ENCODE data around the gene CDH5.
A peak's percentile ranks its signal among the peaks of the same experiment; 100 is the strongest.

CDH5 gene

DNA sequence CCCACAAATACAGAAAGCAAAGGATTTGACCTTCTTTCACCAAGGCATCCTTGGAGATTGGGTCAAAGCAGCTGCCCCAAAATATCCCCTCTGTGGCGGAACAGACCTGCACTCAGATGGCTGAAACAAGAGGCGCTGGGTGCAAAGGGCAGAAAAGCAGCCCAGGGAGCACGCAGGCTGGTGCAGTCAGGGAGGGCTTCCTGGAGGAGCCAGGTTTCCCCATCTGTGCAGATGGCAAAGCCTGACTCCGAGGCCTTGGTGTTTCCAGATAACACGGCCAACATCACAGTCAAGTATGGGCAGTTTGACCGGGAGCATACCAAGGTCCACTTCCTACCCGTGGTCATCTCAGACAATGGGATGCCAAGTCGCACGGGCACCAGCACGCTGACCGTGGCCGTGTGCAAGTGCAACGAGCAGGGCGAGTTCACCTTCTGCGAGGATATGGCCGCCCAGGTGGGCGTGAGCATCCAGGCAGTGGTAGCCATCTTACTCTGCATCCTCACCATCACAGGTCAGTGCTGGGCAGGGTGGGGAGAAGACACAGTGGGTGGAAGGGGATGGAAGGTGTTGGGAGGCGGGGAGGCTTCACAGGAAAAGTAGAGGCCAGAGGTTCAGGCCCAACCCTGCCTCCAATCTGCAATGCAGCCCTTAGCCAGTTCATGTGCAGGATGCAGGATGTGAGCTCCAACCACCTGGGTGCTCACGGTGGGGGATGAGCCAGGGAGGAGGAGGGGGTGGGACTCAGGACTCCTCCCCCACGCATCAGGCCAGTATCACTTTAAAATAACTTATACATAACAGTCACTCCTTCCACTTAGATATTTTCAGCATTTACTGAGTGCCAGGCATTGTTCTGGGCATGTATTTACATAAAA lies 34.3 kb downstream of the CDH5 start:
- WGBS = 93% methylated on average over 20 of the region's 20 CpGs
- Histone ChIP-seq H3K4me1 (ENCODE audit: insufficient read depth, low read length) (no peaks in the 10 kb centered on the region), H3K9ac (ENCODE audit: low read depth, low read length) (no peak overlapping the region)

DNA sequence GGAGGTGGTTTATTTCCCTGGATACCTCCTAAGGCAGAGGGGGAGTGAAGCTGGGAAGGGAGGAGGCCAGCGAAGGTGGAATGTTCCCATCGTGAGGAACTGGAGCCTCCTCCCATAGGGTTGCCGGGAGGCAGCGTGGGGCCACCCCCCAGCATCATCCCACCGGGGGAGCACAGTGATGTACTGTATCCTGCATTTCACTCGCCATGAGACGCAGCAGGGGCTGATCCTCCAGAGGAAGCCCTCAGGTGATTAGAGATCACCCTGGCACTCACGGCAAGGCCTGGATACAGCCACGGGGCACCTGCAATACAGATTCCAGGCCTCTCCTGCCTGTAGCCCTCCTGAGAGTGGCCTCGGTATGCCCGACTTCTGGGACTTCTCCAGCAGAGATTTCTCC lies 35.1 kb downstream of the CDH5 start:
- H3K9me3 ChIP-seq (ENCODE audit: insufficient read depth, low read depth, low read length) = no peaks in the 10 kb centered on the region
- 65% methylated on average over 10 of the region's 11 CpGs for WGBS
- H3K4me3 ChIP-seq (ENCODE audit: low read length) = no peak overlapping the region
- H3K27me3 ChIP-seq (ENCODE audit: insufficient read depth, low read length) = 0 out of 2 replicates have a peak, but pooled peaks cover 1% of the 10 kb centered on the region
- no peaks in the 10 kb centered on the region for H3K36me3 ChIP-seq (ENCODE audit: insufficient read depth, low read length)
- no peak overlapping the region for H3K27ac ChIP-seq (ENCODE audit: low read depth, low read length)
- H3K4me1 ChIP-seq (ENCODE audit: insufficient read depth, low read length) = no peaks in the 10 kb centered on the region
- no peak overlapping the region for H3K9ac ChIP-seq (ENCODE audit: low read depth, low read length)

More for the DNA sequence above, 34.3 kb downstream of the CDH5 start:
- Histone ChIP-seq H3K27me3 (ENCODE audit: insufficient read depth, low read length) (no peaks in the 10 kb centered on the region; the same call in 1 of the 2 replicates), H3K9me3 (ENCODE audit: insufficient read depth, low read depth, low read length) (no peaks in the 10 kb centered on the region), H3K27ac (ENCODE audit: low read depth, low read length) (no peak overlapping the region), H3K4me3 (ENCODE audit: low read length) (no peak overlapping the region), H3K36me3 (ENCODE audit: insufficient read depth, low read length) (no peaks in the 10 kb centered on the region)

DNA sequence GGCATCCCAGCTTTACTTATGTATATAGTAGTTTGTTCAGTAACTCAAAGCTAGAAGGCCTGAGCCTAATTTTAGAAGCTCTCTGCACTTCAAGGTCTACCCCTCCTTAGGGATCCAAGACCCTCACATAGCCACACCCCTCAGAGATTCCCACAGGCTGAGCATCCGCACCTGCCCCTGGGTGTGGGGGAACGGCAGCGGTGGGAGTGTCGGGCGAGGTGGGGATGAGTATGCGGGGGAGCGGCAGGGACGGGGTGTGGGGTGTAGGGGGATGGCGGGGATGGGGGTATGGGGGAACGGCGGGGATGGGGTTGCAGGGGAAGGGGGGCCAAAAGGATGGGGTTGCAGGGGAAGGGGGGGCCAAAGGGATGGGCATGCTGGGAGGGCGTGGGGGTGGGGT lies 35.7 kb downstream of the CDH5 start:
- peaks cover 7% of the 10 kb centered on the region; the same call in 1 of the 2 replicates for H3K27me3 ChIP-seq (ENCODE audit: insufficient read depth, low read length)
- no peak overlapping the region for H3K4me3 ChIP-seq (ENCODE audit: low read length)
- H3K9ac ChIP-seq (ENCODE audit: low read depth, low read length) = no peak overlapping the region
- H3K36me3 ChIP-seq (ENCODE audit: insufficient read depth, low read length) = no peaks in the 10 kb centered on the region
- no peaks in the 10 kb centered on the region for H3K4me1 ChIP-seq (ENCODE audit: insufficient read depth, low read length)
- H3K27ac ChIP-seq (ENCODE audit: low read depth, low read length) = no peak overlapping the region
- no peaks in the 10 kb centered on the region for H3K9me3 ChIP-seq (ENCODE audit: insufficient read depth, low read depth, low read length)
- 91% methylated on average over 6 of the region's 12 CpGs for WGBS

DNA sequence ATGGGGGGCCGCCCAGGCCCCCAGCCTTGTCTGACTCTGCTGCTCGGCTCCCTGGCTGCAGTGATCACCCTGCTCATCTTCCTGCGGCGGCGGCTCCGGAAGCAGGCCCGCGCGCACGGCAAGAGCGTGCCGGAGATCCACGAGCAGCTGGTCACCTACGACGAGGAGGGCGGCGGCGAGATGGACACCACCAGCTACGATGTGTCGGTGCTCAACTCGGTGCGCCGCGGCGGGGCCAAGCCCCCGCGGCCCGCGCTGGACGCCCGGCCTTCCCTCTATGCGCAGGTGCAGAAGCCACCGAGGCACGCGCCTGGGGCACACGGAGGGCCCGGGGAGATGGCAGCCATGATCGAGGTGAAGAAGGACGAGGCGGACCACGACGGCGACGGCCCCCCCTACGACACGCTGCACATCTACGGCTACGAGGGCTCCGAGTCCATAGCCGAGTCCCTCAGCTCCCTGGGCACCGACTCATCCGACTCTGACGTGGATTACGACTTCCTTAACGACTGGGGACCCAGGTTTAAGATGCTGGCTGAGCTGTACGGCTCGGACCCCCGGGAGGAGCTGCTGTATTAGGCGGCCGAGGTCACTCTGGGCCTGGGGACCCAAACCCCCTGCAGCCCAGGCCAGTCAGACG lies 36.2 kb downstream of the CDH5 start:
- no peaks in the 10 kb centered on the region for H3K36me3 ChIP-seq (ENCODE audit: insufficient read depth, low read length)
- H3K4me3 ChIP-seq (ENCODE audit: low read length) = no peak overlapping the region
- H3K27me3 ChIP-seq (ENCODE audit: insufficient read depth, low read length) = peaks cover 8% of the 10 kb centered on the region; the same call in 1 of the 2 replicates
- H3K4me1 ChIP-seq (ENCODE audit: insufficient read depth, low read length) = no peaks in the 10 kb centered on the region
- 94% methylated on average over 61 of the region's 61 CpGs for WGBS
- H3K27ac ChIP-seq (ENCODE audit: low read depth, low read length) = no peak overlapping the region
- no peak overlapping the region for H3K9ac ChIP-seq (ENCODE audit: low read depth, low read length)
- H3K9me3 ChIP-seq (ENCODE audit: insufficient read depth, low read depth, low read length) = no peaks in the 10 kb centered on the region

DNA sequence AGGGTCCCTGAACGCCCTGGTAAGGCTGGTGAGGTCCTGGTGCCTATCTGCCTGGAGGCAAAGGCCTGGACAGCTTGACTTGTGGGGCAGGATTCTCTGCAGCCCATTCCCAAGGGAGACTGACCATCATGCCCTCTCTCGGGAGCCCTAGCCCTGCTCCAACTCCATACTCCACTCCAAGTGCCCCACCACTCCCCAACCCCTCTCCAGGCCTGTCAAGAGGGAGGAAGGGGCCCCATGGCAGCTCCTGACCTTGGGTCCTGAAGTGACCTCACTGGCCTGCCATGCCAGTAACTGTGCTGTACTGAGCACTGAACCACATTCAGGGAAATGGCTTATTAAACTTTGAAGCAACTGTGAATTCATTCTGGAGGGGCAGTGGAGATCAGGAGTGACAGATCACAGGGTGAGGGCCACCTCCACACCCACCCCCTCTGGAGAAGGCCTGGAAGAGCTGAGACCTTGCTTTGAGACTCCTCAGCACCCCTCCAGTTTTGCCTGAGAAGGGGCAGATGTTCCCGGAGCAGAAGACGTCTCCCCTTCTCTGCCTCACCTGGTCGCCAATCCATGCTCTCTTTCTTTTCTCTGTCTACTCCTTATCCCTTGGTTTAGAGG lies 37.1 kb downstream of the CDH5 start:
- H3K36me3 ChIP-seq (ENCODE audit: insufficient read depth, low read length) = no peaks in the 10 kb centered on the region
- 89% methylated on average over 5 of the region's 5 CpGs for WGBS
- peaks cover 8% of the 10 kb centered on the region; the same call in 1 of the 2 replicates for H3K27me3 ChIP-seq (ENCODE audit: insufficient read depth, low read length)
- H3K4me3 ChIP-seq (ENCODE audit: low read length) = no peak overlapping the region
- no peak overlapping the region for H3K27ac ChIP-seq (ENCODE audit: low read depth, low read length)
- H3K9ac ChIP-seq (ENCODE audit: low read depth, low read length) = no peak overlapping the region
- peaks cover 8% of the 10 kb centered on the region; the same call in 1 of the 2 replicates for H3K4me1 ChIP-seq (ENCODE audit: insufficient read depth, low read length)
- no peaks in the 10 kb centered on the region for H3K9me3 ChIP-seq (ENCODE audit: insufficient read depth, low read depth, low read length)

DNA sequence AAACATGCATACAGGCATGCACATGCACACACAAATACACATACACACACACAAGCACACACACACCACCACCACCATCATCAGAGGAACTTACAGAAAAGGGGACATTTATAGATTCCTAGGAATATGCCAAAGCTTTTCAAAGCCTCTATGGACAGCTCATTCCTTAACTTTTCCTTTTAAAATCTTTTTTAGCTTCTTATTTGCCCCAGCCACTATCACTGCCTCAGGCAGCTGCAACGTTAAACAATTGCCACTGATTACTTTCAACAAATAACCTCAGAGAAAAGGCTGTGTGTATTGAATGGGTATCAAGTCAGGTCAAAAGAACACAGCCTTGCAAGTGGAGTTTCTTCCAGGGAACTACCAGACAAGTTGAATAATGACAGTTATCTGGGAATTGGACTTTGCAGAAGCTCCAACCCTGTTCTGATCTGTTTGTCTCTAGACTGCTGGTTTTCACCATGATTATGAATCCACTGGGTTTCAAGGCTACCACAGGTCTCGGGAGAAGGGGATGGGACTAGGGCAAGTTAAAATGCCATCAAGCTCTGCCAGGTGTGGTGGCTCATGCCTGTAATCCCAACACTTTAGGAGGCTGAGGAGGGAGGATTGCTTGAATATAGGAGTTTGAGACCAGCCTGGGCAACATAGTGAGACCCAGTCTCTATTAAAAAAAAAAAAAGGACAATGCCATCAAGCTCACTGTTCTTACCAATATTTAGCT lies 38.7 kb downstream of the CDH5 start:
- Histone ChIP-seq H3K27ac (ENCODE audit: low read depth, low read length) (no peak overlapping the region), H3K9ac (ENCODE audit: low read depth, low read length) (no peak overlapping the region), H3K9me3 (ENCODE audit: insufficient read depth, low read depth, low read length) (no peaks in the 10 kb centered on the region), H3K36me3 (ENCODE audit: insufficient read depth, low read length) (no peaks in the 10 kb centered on the region), H3K4me1 (ENCODE audit: insufficient read depth, low read length) (peaks cover 10% of the 10 kb centered on the region; the same call in 1 of the 2 replicates), H3K27me3 (ENCODE audit: insufficient read depth, low read length) (peaks cover 8% of the 10 kb centered on the region; the same call in 1 of the 2 replicates), H3K4me3 (ENCODE audit: low read length) (no peak overlapping the region)
- WGBS = 71% methylated on average over 2 of the region's 2 CpGs

DNA sequence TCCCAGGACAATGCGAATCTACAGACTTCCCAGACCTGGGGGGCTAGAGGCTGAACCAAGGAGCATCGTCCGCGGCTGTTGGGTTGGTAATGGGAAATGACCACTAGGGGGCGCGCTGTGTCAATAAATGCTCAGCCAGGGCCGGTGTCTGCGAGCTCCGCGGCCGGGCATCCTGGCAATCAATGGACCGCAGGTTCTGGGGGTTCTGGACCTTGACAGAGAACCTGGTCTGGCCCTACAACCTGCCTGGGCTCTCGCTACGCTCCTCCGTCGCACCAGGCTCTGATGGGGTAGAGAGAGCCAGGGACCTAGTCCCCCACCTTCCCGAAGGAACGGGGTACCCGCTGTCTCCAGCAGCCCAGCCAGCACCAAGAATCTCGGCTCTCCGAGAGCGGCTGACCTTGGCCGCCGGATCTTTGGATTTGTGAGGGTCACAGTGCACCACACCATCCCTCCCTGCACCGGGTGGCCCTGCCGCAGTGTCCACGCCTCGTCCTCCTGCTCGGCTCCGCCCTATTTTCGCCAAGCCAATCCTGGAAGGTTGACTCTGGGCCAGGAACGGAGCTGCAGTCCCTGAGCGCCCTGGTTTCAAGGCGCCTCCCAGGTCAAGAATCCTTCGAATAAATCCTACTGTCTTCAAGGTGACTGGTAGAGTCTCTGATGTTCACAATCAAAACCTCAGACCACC lies 40.2 kb downstream of the CDH5 start:
- 2% methylated on average over 35 of the region's 35 CpGs for WGBS
- Histone ChIP-seq H3K27me3 (ENCODE audit: insufficient read depth, low read length) (peaks cover 8% of the 10 kb centered on the region; the same call in 1 of the 2 replicates), H3K27ac (ENCODE audit: low read depth, low read length) (no peak overlapping the region), H3K4me1 (ENCODE audit: insufficient read depth, low read length) (peaks cover 10% of the 10 kb centered on the region; the same call in 1 of the 2 replicates), H3K9ac (ENCODE audit: low read depth, low read length) (0 out of 2 replicates have a peak overlapping the region, but pooled peaks have one; percentile 29), H3K9me3 (ENCODE audit: insufficient read depth, low read depth, low read length) (no peaks in the 10 kb centered on the region), H3K36me3 (ENCODE audit: insufficient read depth, low read length) (no peaks in the 10 kb centered on the region), H3K4me3 (ENCODE audit: low read length) (peak overlapping the region; percentile 65)

DNA sequence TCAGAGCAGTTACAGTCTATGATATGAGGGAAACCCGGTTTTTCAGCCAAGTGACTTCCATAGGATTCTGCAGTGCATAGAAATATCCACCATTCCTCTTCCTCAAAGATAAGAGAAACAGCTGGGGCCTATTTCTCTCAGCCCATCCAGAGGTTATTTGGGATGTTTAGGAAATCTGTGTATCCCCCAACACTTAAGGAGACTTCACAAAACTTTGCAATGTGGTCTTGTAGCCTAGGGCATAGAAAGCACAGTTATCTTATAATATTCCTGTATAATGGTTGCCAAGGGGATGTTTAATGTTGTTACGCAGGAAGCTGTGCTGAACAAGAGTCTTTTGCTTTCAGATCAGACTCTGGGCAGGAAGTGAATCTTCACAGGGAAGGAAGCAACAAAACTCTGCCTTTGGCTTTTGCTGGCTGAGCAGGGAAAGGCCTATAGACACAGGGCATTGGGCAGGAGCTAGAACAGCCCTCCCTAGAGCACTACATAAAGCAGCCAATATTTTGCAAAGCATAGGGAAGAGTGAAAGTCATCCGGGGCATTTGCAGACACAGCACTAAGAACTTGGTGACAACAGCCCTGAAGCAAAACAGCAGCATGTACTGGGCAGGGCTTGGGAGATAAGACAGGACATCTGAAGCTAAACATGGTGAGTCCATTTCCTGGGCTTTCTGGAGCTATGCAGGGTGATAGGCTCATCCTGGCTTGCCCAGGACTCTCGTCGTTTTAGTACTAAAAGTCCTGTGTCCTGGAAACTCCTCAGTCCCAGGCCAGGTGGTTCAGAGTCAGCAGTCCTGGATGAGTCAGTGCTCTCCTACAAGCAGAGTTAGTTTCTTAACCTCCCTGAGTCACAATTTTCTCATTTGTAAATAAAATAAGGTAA lies 41.9 kb downstream of the CDH5 start:
- Histone ChIP-seq H3K27me3 (ENCODE audit: insufficient read depth, low read length) (peaks cover 8% of the 10 kb centered on the region; the same call in 1 of the 2 replicates), H3K4me3 (ENCODE audit: low read length) (peak overlapping the region; percentile 32; the same call in 1 of the 2 replicates), H3K4me1 (ENCODE audit: insufficient read depth, low read length) (peaks cover 10% of the 10 kb centered on the region; the same call in 1 of the 2 replicates), H3K9ac (ENCODE audit: low read depth, low read length) (peak overlapping the region; percentile 26; the same call in 1 of the 2 replicates), H3K36me3 (ENCODE audit: insufficient read depth, low read length) (no peaks in the 10 kb centered on the region), H3K27ac (ENCODE audit: low read depth, low read length) (no peak overlapping the region), H3K9me3 (ENCODE audit: insufficient read depth, low read depth, low read length) (peaks cover 5% of the 10 kb centered on the region; the same call in 1 of the 2 replicates)
- 57% methylated on average over 5 of the region's 5 CpGs for WGBS

DNA sequence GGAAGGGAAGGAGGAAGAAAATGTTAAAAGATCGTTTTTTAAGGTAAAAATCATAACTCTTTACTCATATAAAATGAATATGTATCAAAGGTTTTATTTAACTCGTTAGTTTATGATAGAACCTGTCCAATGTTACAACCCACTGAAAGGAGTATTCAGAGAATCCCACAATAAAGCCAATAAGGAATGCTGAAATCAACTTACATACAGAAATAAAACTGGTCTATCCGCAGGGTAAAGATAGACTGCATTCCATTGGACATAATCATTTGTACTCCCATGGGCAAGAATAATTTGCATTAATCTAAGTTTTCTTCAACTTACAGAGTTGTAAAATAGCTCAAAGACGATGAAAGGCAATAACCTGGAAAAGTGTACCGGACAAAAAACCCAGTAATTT lies 42.7 kb downstream of the CDH5 start:
- peaks cover 10% of the 10 kb centered on the region; the same call in 1 of the 2 replicates for H3K4me1 ChIP-seq (ENCODE audit: insufficient read depth, low read length)
- H3K9me3 ChIP-seq (ENCODE audit: insufficient read depth, low read depth, low read length) = peaks cover 5% of the 10 kb centered on the region; the same call in 1 of the 2 replicates
- H3K4me3 ChIP-seq (ENCODE audit: low read length) = no peak overlapping the region
- H3K27me3 ChIP-seq (ENCODE audit: insufficient read depth, low read length) = peaks cover 8% of the 10 kb centered on the region; the same call in 1 of the 2 replicates
- no peaks in the 10 kb centered on the region for H3K36me3 ChIP-seq (ENCODE audit: insufficient read depth, low read length)
- H3K9ac ChIP-seq (ENCODE audit: low read depth, low read length) = no peak overlapping the region
- 88% methylated on average over 2 of the region's 5 CpGs for WGBS
- H3K27ac ChIP-seq (ENCODE audit: low read depth, low read length) = no peak overlapping the region
